HepG2 (cell line): ENCODE data around the gene WNK4. TPM values are rescaled to one million over a fixed set of nuclear protein-coding genes. Genes with fewer than 3 reads are reported as not detected.

Experiments
- ASH2L ChIP-seq: fragments of 300-600, 200-600 bp; sonication (generic); IDR thresholded peaks from 2 replicates; pipeline ENCODE4 v1.7.0; 2017; ENCODE audit warnings: low read depth, mild to moderate bottlenecking, moderate library complexity, mixed read lengths, low read length; ENCODE audit not compliant: insufficient read length
- BRCA1 ChIP-seq: sonication (generic); formaldehyde crosslinking; IDR thresholded peaks from 2 replicates; pipeline ENCODE4 v1.4.0; 2020; ENCODE audit warnings: missing genetic modification reagents
- CHCHD3 ChIP-seq: sonication (generic); formaldehyde crosslinking; IDR thresholded peaks from 2 replicates; pipeline ENCODE4 v1.8.0; 2022; ENCODE audit warnings: mild to moderate bottlenecking, missing genetic modification reagents, moderate library complexity
- DNMT1 ChIP-seq: sonication (generic); formaldehyde crosslinking; IDR thresholded peaks from 2 replicates; pipeline ENCODE4 v1.5.1; 2020; ENCODE audit warnings: mild to moderate bottlenecking, missing genetic modification reagents
- ERF ChIP-seq: IDR thresholded peaks from 2 replicates; pipeline ENCODE4 v1.6.1; 2018; ENCODE audit warnings: missing biosample characterization, missing genetic modification reagents
- ETV5 ChIP-seq: IDR thresholded peaks from 2 replicates; pipeline ENCODE4 v1.6.1; 2018; ENCODE audit warnings: missing biosample characterization, missing genetic modification reagents, inconsistent platforms, borderline replicate concordance
- FOXK1 ChIP-seq: sonication (generic); formaldehyde crosslinking; IDR thresholded peaks from 2 replicates; pipeline ENCODE4 v1.4.0; 2020; ENCODE audit warnings: low read depth, missing genetic modification reagents, borderline replicate concordance
- FOXO1 ChIP-seq: sonication (generic); formaldehyde crosslinking; IDR thresholded peaks from 2 replicates; pipeline ENCODE4 v1.4.0; 2020; ENCODE audit warnings: missing genetic modification reagents
- GLI4 ChIP-seq: sonication (generic); formaldehyde crosslinking; IDR thresholded peaks from 2 replicates; pipeline ENCODE4 v1.5.1; 2020; ENCODE audit warnings: missing genetic modification reagents, mild to moderate bottlenecking, moderate library complexity, borderline replicate concordance
- GZF1 ChIP-seq: sonication (generic); formaldehyde crosslinking; IDR thresholded peaks from 2 replicates; pipeline ENCODE4 v1.5.1; 2020; ENCODE audit warnings: mild to moderate bottlenecking, missing genetic modification reagents
- KAT8 ChIP-seq: IDR thresholded peaks from 2 replicates; pipeline ENCODE4 v1.6.1; 2016; ENCODE audit warnings: missing genetic modification reagents, missing compliant biosample characterization
- KDM6A ChIP-seq: IDR thresholded peaks from 2 replicates; pipeline ENCODE4 v1.6.1; 2016; ENCODE audit warnings: low read depth
- LCORL ChIP-seq, 2 experiments: fragments of 450-650 bp in 1 of 2; sonication (generic) in 1 of 2; formaldehyde crosslinking in 1 of 2; IDR thresholded peaks; 2 replicates each; pipeline versions ENCODE4 v1.5.0 to v1.6.1; 2017 to 2020; ENCODE audit warnings: antibody characterized with exemption in 1 of 2, missing genetic modification reagents in 1 of 2
- MIER2 ChIP-seq: IDR thresholded peaks from 2 replicates; pipeline ENCODE4 v1.6.1; 2016; ENCODE audit warnings: missing biosample characterization, missing genetic modification reagents
- NFE2L1 ChIP-seq: sonication (generic); formaldehyde crosslinking; IDR thresholded peaks from 2 replicates; pipeline ENCODE4 v1.4.0; 2020; ENCODE audit warnings: missing genetic modification reagents, mild to moderate bottlenecking, borderline replicate concordance
- RAD21 ChIP-seq: fragments of 450-650 bp; formaldehyde crosslinking; IDR thresholded peaks from 2 replicates; pipeline ENCODE4 v1.5.0; 2020; ENCODE audit warnings: mild to moderate bottlenecking
- TEAD2 ChIP-seq: sonication (generic); formaldehyde crosslinking; IDR thresholded peaks from 2 replicates; pipeline ENCODE4 v1.9.0; 2021; ENCODE audit warnings: missing genetic modification reagents
- TGIF2 ChIP-seq: IDR thresholded peaks from 2 replicates; pipeline ENCODE4 v1.6.1; 2016; ENCODE audit warnings: control low read depth, missing compliant biosample characterization
- ZBTB20 ChIP-seq: sonication (generic); formaldehyde crosslinking; IDR thresholded peaks from 2 replicates; pipeline ENCODE4 v1.8.1; 2023; ENCODE audit warnings: missing genetic modification reagents, low read depth, mild to moderate bottlenecking, borderline replicate concordance
- ZNF260 ChIP-seq: sonication (generic); formaldehyde crosslinking; IDR thresholded peaks from 2 replicates; pipeline ENCODE4 v1.4.0; 2020; ENCODE audit warnings: missing genetic modification reagents, low read depth, mild to moderate bottlenecking, borderline replicate concordance
- ZNF282 ChIP-seq: fragments of 450-650 bp; IDR thresholded peaks from 2 replicates; pipeline ENCODE4 v1.6.1; 2018; ENCODE audit not compliant: partially characterized antibody
- ZNF333 ChIP-seq: sonication (generic); formaldehyde crosslinking; IDR thresholded peaks from 2 replicates; pipeline ENCODE4 v1.4.0; 2020; ENCODE audit warnings: mild to moderate bottlenecking, missing genetic modification reagents, borderline replicate concordance
- ZNF367 ChIP-seq: sonication (generic); formaldehyde crosslinking; IDR thresholded peaks from 2 replicates; pipeline ENCODE4 v1.4.0; 2020; ENCODE audit warnings: missing genetic modification reagents, borderline replicate concordance
- ZNF414 ChIP-seq: sonication (generic); formaldehyde crosslinking; IDR thresholded peaks from 2 replicates; pipeline ENCODE4 v1.5.0; 2020; ENCODE audit warnings: missing genetic modification reagents
- ZNF441 ChIP-seq: sonication (generic); formaldehyde crosslinking; IDR thresholded peaks from 2 replicates; pipeline ENCODE4 v1.7.0; 2021; ENCODE audit warnings: missing genetic modification reagents, borderline replicate concordance
- ZNF556 ChIP-seq: sonication (generic); formaldehyde crosslinking; IDR thresholded peaks from 2 replicates; pipeline ENCODE4 v1.4.0; 2020; ENCODE audit warnings: mild to moderate bottlenecking, missing genetic modification reagents, borderline replicate concordance
- ZNF713 ChIP-seq: sonication (generic); formaldehyde crosslinking; IDR thresholded peaks from 2 replicates; pipeline ENCODE4 v1.4.0; 2020; ENCODE audit warnings: mild to moderate bottlenecking, missing genetic modification reagents
- ZNF777 ChIP-seq: sonication (generic); formaldehyde crosslinking; IDR thresholded peaks from 2 replicates; pipeline ENCODE4 v1.4.0; 2020; ENCODE audit warnings: missing genetic modification reagents
- polyA plus RNA-seq, 8 experiments: library from polyadenylated mRNA; depleted of rRNA in 3 of 8; stranded (reverse) in 7 of 8; unstranded in 1 of 8; fragments of >200 nt; fragmentation: Illumina TruSeq in 4 of 8; extraction: Trizol in 4 of 8; gene quantifications; 2 replicates each; pipeline versions ENCODE4 v1.2.1 to v1.2.3, GENCODE V29; 2011 to 2016; ENCODE audit warnings: low read depth in 4 of 8, missing spikeins in 1 of 8, mixed read lengths in 1 of 8; ENCODE audit not compliant: insufficient read depth in 1 of 8
- total RNA-seq, 5 experiments: library from RNA; depleted of rRNA; stranded (reverse); fragments of >200 nt; fragmentation: Illumina TruSeq; extraction: Trizol; gene quantifications; 2 replicates each; pipeline ENCODE4 v1.2.3, GENCODE V29; 2016; ENCODE audit warnings: low read depth in 1 of 5
- TF ChIP-seq, protein P1 (sequence below): sonication (generic); formaldehyde crosslinking; IDR thresholded peaks from 2 replicates; pipeline ENCODE4 v1.4.0; 2020; ENCODE audit warnings: missing genetic modification reagents
- TF ChIP-seq, protein P2 (sequence below): sonication (generic); formaldehyde crosslinking; IDR thresholded peaks from 2 replicates; pipeline ENCODE4 v1.4.0; 2020; ENCODE audit warnings: mild to moderate bottlenecking, missing genetic modification reagents

Gene WNK4
- total and polyA plus RNA-seq, 2 of the 13 experiments (the other 11 are each of a cell fraction or from before 2014, with no cell fraction given) = 2.7 to 13.7 TPM

- TF ChIP-seq ZNF414 (CRISPR knock-in tag) = peak; percentile 62; the same call in 1 of the 2 replicates
- 0 out of 2 replicates have a peak, but pooled peaks have one; percentile 13 for TF ChIP-seq KAT8 (CRISPR knock-in tag)
- no peak for TF ChIP-seq ZNF441 (CRISPR knock-in tag)
- TF ChIP-seq GZF1 (CRISPR knock-in tag) = no peak
- no peak for TF ChIP-seq MIER2 (CRISPR knock-in tag)
- TF ChIP-seq ZNF333 = no peak
- no peak for TF ChIP-seq ZNF260 (CRISPR knock-in tag)
- no peak for TF ChIP-seq ZNF713
- TF ChIP-seq ASH2L = peak; percentile 19
- TF ChIP-seq DNMT1 (CRISPR knock-in tag) = no peak
- no peak for TF ChIP-seq RAD21 (CRISPR knock-in tag)
- no peak for TF ChIP-seq ZNF282
- TF ChIP-seq NFE2L1 (CRISPR knock-in tag) = no peak
- no peak for TF ChIP-seq TEAD2 (CRISPR knock-in tag)
- no peak for TF ChIP-seq GLI4 (CRISPR knock-in tag)
- no peak for TF ChIP-seq ZNF556 (CRISPR knock-in tag)
- no peak for TF ChIP-seq ZNF777
- TF ChIP-seq CHCHD3 (CRISPR knock-in tag) = no peak
- peak; percentile 68 for TF ChIP-seq KDM6A (CRISPR knock-in tag)
- TF ChIP-seq, protein P1, sequence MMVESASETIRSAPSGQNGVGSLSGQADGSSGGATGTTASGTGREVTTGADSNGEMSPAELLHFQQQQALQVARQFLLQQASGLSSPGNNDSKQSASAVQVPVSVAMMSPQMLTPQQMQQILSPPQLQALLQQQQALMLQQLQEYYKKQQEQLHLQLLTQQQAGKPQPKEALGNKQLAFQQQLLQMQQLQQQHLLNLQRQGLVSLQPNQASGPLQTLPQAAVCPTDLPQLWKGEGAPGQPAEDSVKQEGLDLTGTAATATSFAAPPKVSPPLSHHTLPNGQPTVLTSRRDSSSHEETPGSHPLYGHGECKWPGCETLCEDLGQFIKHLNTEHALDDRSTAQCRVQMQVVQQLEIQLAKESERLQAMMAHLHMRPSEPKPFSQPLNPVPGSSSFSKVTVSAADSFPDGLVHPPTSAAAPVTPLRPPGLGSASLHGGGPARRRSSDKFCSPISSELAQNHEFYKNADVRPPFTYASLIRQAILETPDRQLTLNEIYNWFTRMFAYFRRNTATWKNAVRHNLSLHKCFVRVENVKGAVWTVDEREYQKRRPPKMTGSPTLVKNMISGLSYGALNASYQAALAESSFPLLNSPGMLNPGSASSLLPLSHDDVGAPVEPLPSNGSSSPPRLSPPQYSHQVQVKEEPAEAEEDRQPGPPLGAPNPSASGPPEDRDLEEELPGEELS = peak; percentile 53
- TF ChIP-seq ZBTB20 (CRISPR knock-in tag) = peak; percentile 19; the same call in 1 of the 2 replicates
- TF ChIP-seq FOXO1 (CRISPR knock-in tag) = 0 out of 2 replicates have a peak, but pooled peaks have one; percentile 17
- TF ChIP-seq, protein P2, sequence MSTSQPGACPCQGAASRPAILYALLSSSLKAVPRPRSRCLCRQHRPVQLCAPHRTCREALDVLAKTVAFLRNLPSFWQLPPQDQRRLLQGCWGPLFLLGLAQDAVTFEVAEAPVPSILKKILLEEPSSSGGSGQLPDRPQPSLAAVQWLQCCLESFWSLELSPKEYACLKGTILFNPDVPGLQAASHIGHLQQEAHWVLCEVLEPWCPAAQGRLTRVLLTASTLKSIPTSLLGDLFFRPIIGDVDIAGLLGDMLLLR = no peak
- TF ChIP-seq TGIF2 (CRISPR knock-in tag) = no peak
- no peak for TF ChIP-seq LCORL (IDR thresholded peaks at IDR 0.05)
- peak; percentile 37; the same call in 1 of the 2 replicates for TF ChIP-seq LCORL (CRISPR knock-in tag; IDR thresholded peaks at IDR 0.05)
- peak; percentile 22; the same call in 1 of the 2 replicates for TF ChIP-seq ETV5
- TF ChIP-seq FOXK1 (CRISPR knock-in tag) = no peak
- TF ChIP-seq BRCA1 (CRISPR knock-in tag) = no peak
- TF ChIP-seq ZNF367 (CRISPR knock-in tag) = no peak
- TF ChIP-seq ERF (CRISPR knock-in tag) = no peak; the same call in 1 of the 2 replicates
Measured at GRCh38 chr17:42791948-42792347, 11.5 kb downstream of the WNK4 start (continued).
